Body of pancreas (tissue), 4 donors: ENCODE results near the gene BCR.

Experiments used
- POLR2A ChIP-seq, 3 donors: fragments of 450-650 bp; IDR thresholded peaks; one replicate each; pipeline ENCODE4 v1.6.1; 2016; ENCODE audit warnings: antibody characterized with exemption in 3 of 3, mild to moderate bottlenecking in 2 of 3
- TF ChIP-seq, protein P1 (sequence below), 7 experiments: fragments of 450-650 bp in 4 of 7; fragments of 200-600 bp in 3 of 7; sonication (generic) in 3 of 7; IDR thresholded peaks; one replicate each; pipeline ENCODE4 v1.5.1; 2016 to 2019; ENCODE audit warnings: antibody characterized with exemption in 7 of 7

DNA sequence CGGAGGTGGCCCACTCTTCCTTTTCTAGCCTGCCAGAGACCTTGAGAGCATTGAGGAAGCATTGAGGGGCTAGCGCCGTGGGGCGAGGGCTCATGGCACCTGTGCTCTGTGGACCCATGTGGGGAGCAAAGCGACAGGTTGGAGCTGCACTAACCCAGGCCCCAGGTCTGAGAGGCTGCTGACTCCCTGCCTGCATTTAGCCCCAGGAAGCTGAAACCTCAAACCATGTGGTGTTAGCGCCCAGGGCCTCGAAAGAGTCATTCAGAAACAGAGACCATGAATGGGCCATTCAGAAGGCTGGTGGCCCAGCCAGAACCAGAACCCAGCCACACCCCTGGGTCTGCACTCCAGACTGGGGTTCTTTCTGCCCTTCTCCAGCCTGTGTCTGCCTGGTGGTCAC is 88.6 kb downstream of the BCR start:
- TF ChIP-seq, protein P1, sequence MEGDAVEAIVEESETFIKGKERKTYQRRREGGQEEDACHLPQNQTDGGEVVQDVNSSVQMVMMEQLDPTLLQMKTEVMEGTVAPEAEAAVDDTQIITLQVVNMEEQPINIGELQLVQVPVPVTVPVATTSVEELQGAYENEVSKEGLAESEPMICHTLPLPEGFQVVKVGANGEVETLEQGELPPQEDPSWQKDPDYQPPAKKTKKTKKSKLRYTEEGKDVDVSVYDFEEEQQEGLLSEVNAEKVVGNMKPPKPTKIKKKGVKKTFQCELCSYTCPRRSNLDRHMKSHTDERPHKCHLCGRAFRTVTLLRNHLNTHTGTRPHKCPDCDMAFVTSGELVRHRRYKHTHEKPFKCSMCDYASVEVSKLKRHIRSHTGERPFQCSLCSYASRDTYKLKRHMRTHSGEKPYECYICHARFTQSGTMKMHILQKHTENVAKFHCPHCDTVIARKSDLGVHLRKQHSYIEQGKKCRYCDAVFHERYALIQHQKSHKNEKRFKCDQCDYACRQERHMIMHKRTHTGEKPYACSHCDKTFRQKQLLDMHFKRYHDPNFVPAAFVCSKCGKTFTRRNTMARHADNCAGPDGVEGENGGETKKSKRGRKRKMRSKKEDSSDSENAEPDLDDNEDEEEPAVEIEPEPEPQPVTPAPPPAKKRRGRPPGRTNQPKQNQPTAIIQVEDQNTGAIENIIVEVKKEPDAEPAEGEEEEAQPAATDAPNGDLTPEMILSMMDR (IDR thresholded peaks at IDR 0.05) = no peak
- TF ChIP-seq POLR2A (IDR thresholded peaks at IDR 0.05) = no peak
